Prostate gland (tissue), 2 donors: ENCODE results near the gene MAD1L1. TPM values are rescaled to one million over a fixed set of nuclear protein-coding genes. Genes with fewer than 3 reads are reported as not detected.

Source experiments
- DNase-seq: peaks from one replicate; pipeline ENCODE4 v3.0.0-alpha.2; 2019; ENCODE audit warnings: low spot score
- H3K27ac ChIP-seq, 2 donors: fragments of 200-600 bp; sonication (generic); 2 replicates each; pipeline ENCODE4 v1.5.1; 2017 to 2019
- H3K27me3 ChIP-seq: fragments of 200-600 bp; sonication (generic); replicated peaks from 2 replicates; pipeline ENCODE4 v1.5.1; 2019; ENCODE audit not compliant: insufficient read depth
- H3K36me3 ChIP-seq, 2 donors: fragments of 200-600 bp; sonication (generic); 1 replicate in 1 of 2; 2 replicates in 1 of 2; pipeline versions ENCODE4 v1.5.1 to v1.8.1; 2017 to 2019
- H3K4me1 ChIP-seq: fragments of 200-600 bp; sonication (generic); replicated peaks from 2 replicates; pipeline ENCODE4 v1.5.1; 2019
- H3K4me3 ChIP-seq, 2 donors: fragments of 200-600 bp; sonication (generic); 2 replicates each; pipeline ENCODE4 v1.5.1; 2017 to 2019
- H3K9me3 ChIP-seq: fragments of 200-600 bp; sonication (generic); 2 replicates; pipeline ENCODE4 v1.5.1; 2017
- POLR2A ChIP-seq: fragments of 450-650 bp; IDR thresholded peaks from one replicate; pipeline ENCODE4 v1.6.1; 2016; ENCODE audit warnings: antibody characterized with exemption, mild to moderate bottlenecking
- POLR2AphosphoS5 ChIP-seq: sonication (generic); formaldehyde crosslinking; IDR thresholded peaks from one replicate; pipeline ENCODE4 v1.6.1; 2017; ENCODE audit warnings: antibody characterized with exemption
- WGBS: methylation state at CpG from one replicate; pipeline ENCODE4 v1.1.5; 2018; 5-methylcytosine and 5-hydroxymethylcytosine counted together
- intact Hi-C: fragments of 100-400 bp; cut with DNase I; formaldehyde crosslinking; loops from one replicate; pipeline ENCODE4 v1.14.2; 2022
- total RNA-seq, 2 donors: library from RNA; depleted of rRNA; stranded (reverse); fragments of >200 nt; gene quantifications; one replicate each; pipeline ENCODE4 v1.1.0, GENCODE V29; 2016
- TF ChIP-seq, protein P1 (sequence below), 4 experiments: fragments of 200-600 bp in 2 of 4; fragments of 450-650 bp in 2 of 4; sonication (generic) in 2 of 4; IDR thresholded peaks; 1 replicate in 3 of 4; 2 replicates in 1 of 4; pipeline ENCODE4 v1.5.1; 2016 to 2019; ENCODE audit warnings: antibody characterized with exemption in 4 of 4, mild to moderate bottlenecking in 2 of 4, moderate library complexity in 2 of 4

MAD1L1 gene
- total RNA-seq, 2 donors from 2014 or later: 79.3 to 91.9 TPM

DNA sequence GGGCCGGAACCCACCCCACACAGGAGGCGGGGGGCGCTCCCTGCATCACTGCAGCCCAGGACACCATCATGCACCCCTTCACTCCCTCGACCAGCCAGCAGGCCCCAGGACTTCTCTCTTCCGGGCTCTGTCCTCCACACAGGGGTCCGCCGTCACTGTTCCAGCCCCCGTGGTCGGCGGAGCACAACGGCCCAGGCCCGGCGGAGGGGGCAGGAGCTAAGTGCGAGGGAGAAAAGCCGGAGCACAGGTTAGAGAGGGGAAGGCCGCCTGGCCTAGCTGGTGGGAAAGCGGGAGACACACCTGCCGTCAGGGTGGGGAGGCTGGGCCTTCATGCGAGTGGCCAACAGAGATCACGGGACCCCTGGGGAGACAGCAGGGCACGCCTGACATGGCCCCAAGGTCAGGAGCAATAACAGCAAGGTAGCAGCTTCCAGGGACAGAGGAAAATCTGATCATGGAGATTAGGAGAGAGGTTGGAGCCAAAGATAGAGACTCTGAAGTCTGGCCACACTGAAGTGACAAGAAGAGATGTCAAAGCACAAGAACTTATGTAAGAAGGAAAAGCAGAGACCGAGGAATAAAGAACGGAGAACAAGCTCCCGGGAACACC, 151.1 kb downstream of the MAD1L1 start:
- Histone ChIP-seq H3K27me3 (no peaks in the 10 kb centered on the region), H3K9me3 (no peaks in the 10 kb centered on the region), H3K36me3 (no peaks in the 10 kb centered on the region), H3K4me1 (no peaks in the 10 kb centered on the region), H3K4me3 (no peak overlapping the region), H3K27ac (no peak overlapping the region)
- TF ChIP-seq POLR2A: no peak
- TF ChIP-seq, protein P1, sequence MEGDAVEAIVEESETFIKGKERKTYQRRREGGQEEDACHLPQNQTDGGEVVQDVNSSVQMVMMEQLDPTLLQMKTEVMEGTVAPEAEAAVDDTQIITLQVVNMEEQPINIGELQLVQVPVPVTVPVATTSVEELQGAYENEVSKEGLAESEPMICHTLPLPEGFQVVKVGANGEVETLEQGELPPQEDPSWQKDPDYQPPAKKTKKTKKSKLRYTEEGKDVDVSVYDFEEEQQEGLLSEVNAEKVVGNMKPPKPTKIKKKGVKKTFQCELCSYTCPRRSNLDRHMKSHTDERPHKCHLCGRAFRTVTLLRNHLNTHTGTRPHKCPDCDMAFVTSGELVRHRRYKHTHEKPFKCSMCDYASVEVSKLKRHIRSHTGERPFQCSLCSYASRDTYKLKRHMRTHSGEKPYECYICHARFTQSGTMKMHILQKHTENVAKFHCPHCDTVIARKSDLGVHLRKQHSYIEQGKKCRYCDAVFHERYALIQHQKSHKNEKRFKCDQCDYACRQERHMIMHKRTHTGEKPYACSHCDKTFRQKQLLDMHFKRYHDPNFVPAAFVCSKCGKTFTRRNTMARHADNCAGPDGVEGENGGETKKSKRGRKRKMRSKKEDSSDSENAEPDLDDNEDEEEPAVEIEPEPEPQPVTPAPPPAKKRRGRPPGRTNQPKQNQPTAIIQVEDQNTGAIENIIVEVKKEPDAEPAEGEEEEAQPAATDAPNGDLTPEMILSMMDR (IDR thresholded peaks at IDR 0.05): no peak
- intact Hi-C loops: no loop called here
- no peak for DNase-seq
- 92% methylated on average over 24 of the region's 24 CpGs for WGBS

DNA sequence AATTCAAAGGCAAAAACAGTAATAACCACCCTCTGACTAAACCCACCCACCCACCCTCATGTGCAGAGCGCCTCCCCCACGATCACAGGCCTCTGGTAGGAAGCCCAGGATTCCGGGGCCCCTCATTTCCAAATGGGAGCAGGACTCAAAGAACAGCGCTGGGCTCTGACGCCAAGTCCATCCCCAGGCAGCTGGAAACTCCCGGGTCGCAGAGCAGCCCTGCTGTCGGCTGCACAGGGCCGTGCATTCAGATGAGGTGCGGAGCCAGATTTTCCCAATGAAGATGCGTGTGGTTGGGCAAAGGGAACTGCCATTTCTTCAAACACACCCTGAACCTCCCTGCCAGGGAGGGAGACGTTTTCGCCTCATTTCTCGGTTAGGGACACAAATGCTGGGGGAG, 152.3 kb downstream of the MAD1L1 start:
- DNase-seq: no peak
- TF ChIP-seq, protein P1 (IDR thresholded peaks at IDR 0.05): no peak
- 89% methylated on average over 14 of the region's 14 CpGs for WGBS
- Histone ChIP-seq H3K27ac (no peak overlapping the region), H3K4me1 (no peaks in the 10 kb centered on the region), H3K4me3 (no peak overlapping the region), H3K27me3 (no peaks in the 10 kb centered on the region), H3K9me3 (no peaks in the 10 kb centered on the region), H3K36me3 (no peaks in the 10 kb centered on the region)
- intact Hi-C loops: no loop called here

DNA sequence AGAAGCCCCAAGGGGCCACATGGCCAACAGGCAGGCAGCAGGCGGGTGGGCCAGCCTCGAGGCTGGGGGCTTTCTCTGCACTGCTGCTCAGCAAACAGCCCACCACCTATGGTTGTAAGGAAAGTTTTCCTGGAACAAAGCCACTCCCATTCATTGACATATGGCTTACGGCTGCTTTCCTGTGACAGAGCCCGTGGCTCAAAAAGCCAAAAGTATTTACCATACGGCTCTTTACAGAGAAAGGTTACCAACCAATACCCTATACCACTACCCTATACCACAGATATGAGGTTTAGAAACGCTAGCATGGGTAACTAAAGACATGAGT, 152.7 kb downstream of the MAD1L1 start:
- Histone ChIP-seq H3K4me1 (no peaks in the 10 kb centered on the region), H3K27me3 (no peaks in the 10 kb centered on the region), H3K9me3 (no peaks in the 10 kb centered on the region), H3K36me3 (no peaks in the 10 kb centered on the region), H3K27ac (no peak overlapping the region), H3K4me3 (no peak overlapping the region)
- no peak for TF ChIP-seq POLR2A
- TF ChIP-seq POLR2AphosphoS5: no peak
- TF ChIP-seq, protein P1 (IDR thresholded peaks at IDR 0.05): no peak
- 79% methylated on average over 6 of the region's 6 CpGs for WGBS
- DNase-seq: no peak
- intact Hi-C loops: no loop called here

DNA sequence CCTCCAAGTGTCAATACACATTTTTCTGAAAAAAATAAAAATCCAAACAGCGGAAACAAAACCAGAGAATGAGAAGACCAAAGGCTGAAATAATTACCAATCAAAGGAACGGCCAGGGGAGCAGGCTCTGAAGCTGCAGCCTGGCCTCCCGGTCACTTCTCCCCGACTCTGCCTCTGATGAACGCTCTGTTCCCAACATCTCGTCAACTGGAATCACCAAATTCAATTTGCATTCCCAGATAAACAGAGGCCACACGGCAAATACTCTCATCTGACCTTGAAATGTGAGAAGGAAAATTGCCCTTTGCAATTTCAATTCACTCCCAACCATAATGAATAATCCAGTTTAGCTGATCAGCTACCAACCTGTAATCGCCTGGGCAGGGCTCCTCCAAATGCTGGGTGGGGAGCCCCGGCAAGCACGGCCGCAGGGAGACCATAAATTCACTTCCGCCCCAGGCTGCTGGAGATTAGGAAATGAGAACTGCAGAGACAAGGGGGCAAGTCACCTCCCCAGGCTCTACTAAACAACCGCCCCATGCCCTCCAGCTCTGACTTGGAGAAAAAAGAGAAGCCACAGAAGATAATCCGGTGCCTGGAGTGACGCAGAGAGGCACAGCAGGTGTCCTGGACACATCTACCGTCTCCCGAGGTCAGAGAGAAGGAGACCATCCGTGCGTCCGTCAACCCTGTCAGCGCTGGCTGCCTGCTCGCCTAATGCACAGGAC, 153.2 kb downstream of the MAD1L1 start:
- no peak overlapping the region for H3K4me3 ChIP-seq
- no peak for DNase-seq
- whole genome bisulfite sequencing: 81% methylated on average over 22 of the region's 22 CpGs
- no peaks in the 10 kb centered on the region for H3K36me3 ChIP-seq
- H3K27me3 ChIP-seq: no peaks in the 10 kb centered on the region
- intact Hi-C loops: no loop called here
- H3K27ac ChIP-seq: no peak overlapping the region
- no peaks in the 10 kb centered on the region for H3K4me1 ChIP-seq
- no peak for TF ChIP-seq POLR2AphosphoS5
- TF ChIP-seq, protein P1 (IDR thresholded peaks at IDR 0.05): no peak
- TF ChIP-seq POLR2A: no peak
- no peaks in the 10 kb centered on the region for H3K9me3 ChIP-seq

DNA sequence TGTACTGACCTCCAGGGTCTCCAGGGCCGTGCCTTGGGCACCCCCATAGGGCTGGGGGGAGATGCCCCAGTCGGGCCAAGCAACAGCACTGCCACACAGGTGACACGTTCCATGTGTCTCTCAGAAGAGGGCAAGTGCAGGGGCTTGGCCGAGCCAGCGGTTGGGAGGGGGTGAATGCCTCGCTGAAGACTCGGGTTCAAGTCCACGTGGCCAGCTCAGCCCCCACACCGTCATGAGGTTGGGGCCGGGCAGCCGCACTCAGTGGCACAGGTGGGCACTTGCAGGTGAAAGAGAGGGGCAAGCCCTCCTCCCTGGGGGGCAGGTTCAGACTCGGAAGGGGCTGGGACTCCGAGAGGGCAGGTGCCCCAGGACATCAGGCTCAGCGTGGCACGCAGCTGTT, 153.8 kb downstream of the MAD1L1 start:
- H3K36me3 ChIP-seq: no peaks in the 10 kb centered on the region
- no peak overlapping the region for H3K4me3 ChIP-seq
- no peaks in the 10 kb centered on the region for H3K27me3 ChIP-seq
- no peak overlapping the region for H3K27ac ChIP-seq
- no peak for DNase-seq
- intact Hi-C loops: no loop called here
- H3K9me3 ChIP-seq: no peaks in the 10 kb centered on the region
- H3K4me1 ChIP-seq: no peaks in the 10 kb centered on the region
- WGBS: 85% methylated on average over 15 of the region's 15 CpGs
- TF ChIP-seq POLR2A: no peak
